HG03520 (cell line): ENCODE measurements around the gene ARHGAP32.

ENCODE experiments used
- ATAC-seq: cut with Tn5 transposase; IDR thresholded peaks from one replicate; pipeline ENCODE4 v1.9.1; 2021; ENCODE audit warnings: mild to moderate bottlenecking, moderate library complexity; ENCODE audit not compliant: unreplicated experiment

The ARHGAP32 gene

DNA sequence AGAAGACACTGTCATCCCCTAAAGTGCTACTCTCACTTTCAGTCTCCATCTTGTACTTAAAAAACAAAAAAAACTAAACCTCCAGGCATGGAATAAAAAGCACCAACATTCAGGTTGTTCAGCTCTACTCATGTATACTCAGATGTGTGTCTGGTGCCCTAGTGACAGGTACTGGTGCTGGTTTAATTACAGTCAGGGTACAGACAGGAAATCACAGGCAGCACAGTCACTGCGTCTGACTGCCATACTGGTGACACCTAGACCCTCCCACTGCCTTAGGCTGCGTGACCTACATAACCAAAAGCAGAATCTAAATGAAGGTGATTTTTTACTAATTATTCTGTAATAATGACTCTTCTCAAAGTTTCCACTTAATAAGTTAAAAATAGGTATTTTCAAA lies at the start of gene ARHGAP32:
Gene ARHGAP32, minus strand, starts transcription at position 176 of the 400 bp plus-strand sequence. Its CDS starts 127 bp downstream, at position 49.
- ATAC-seq: no peak

GRCh38 chr11:129239207-129239606 lies 47.1 kb upstream of the ARHGAP32 start:
- no peak for ATAC-seq

DNA sequence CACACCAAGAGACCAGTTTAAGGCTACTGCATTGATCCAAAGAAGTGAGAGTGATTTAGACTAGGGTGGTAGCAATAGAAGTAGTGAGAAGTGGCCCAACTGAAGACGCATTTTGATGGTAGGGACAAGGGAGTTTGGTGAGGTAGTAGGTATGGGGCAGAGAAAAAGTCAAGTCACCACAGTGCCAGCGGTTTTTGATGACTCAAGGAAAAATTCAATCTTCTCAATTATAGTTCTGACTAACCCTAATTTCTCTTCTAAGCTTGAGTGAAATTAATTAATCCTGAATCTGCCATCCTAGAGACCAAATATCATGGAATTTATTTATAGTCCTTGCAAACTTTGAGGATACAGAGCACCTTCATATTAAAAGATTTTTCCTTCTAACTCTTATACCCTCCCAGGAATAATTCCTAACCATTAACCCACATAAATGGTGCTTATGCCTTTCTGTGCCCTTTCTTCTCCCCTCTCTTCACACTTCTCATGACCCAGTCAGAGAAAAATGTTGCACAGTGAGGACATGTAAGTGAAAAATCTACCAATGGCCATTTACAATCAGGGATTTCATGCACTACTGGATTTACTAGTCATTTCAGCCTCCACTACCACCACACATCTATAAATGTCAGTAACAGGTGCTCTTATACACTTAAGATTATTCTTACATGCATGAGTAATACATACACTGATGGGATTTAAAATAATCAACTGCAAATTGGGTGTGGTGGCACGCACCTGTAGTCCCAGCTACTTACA lies 45.9 kb upstream of the ARHGAP32 start:
- peak; percentile 77 for ATAC-seq

DNA sequence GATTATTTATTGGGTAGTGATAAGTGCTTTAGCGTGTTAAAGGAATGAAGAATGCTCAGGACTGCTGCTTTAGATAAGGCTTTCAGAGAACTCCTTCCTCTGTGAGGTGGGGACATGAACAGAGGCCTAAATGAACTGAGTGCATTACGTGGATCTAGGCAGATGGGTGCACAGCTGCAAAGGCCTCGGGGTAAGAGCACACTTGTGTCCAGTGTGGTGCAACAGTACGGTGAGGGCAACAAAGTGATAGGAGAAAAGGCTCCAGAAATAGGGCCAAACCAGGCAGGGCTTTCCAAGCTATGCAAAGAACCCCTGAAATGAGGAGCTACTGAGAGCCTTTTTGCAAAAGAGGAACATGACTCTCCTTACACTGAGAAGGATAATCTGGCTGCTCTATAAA lies 45.3 kb upstream of the ARHGAP32 start:
- ATAC-seq: no peak

GRCh38 chr11:129236850-129237249 lies 44.7 kb upstream of the ARHGAP32 start:
- no peak for ATAC-seq

GRCh38 chr11:129234978-129235377 lies 42.9 kb upstream of the ARHGAP32 start:
- ATAC-seq: no peak

GRCh38 chr11:129230006-129230405 lies 37.9 kb upstream of the ARHGAP32 start:
- ATAC-seq: no peak

DNA sequence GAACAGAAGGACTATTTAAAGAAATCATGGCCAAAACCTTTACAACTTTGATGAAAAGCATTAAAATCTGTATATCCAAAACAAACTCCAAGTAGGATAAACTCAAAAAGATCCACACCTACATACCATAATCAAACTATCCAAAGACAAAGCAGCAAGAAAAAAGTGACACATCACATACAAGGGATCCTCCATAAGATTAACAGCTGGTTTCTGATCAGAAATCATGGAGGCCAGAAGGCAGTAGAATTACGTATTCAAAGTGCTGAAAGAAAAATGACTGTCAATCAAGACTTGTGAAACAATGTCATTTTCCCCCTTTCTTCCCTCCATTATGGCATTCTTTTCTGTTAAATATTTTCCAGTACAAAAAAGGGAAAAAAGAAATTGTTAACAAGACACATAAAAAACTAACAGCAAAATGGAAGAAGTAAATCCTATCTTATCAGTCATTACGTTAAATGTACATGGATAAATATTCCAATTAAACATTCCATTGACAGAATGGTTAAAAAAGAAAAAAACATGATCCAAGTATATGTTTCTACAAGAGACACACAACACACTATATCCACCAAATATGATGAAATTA lies 34.2 kb upstream of the ARHGAP32 start:
- ATAC-seq: no peak

GRCh38 chr11:129225190-129225589 lies 33.1 kb upstream of the ARHGAP32 start:
- ATAC-seq: no peak

GRCh38 chr11:129224538-129224937 lies 32.4 kb upstream of the ARHGAP32 start:
- ATAC-seq: no peak

GRCh38 chr11:129223701-129224149 lies 31.6 kb upstream of the ARHGAP32 start:
- no peak for ATAC-seq

GRCh38 chr11:129223260-129223659 lies 31.1 kb upstream of the ARHGAP32 start:
- ATAC-seq: no peak

GRCh38 chr11:129222158-129222557 lies 30.0 kb upstream of the ARHGAP32 start:
- ATAC-seq: no peak

- no peak for ATAC-seq
These were observed 23.6 kb upstream of the ARHGAP32 start for GRCh38 chr11:129215506-129216245.

DNA sequence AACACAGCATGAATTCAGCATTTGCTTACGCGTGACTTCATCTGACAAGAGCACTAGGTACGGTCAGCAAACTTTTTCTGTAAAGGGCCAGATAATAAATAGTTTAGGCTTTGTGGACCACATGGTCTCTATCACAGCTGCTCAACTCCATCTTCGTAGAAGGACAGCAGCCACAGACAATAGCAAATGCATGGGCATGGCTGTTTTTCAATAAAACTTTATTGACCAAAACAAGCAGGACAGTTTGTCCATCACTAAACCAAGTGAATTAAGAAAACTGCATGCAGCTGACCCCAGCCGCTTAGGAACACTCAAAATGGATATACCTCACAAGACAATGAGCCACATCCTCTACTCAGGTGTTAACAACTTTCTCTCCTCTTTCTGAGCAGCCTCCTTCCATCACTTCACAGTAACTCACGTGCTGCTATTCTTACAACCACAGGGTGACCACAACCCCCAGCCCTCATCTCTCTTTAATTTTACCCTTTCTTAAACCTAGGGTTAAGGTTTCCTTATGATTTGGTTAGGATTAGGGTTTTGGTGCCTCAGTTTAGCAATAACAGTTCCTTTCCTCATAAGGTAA lies 22.7 kb upstream of the ARHGAP32 start:
- no peak for ATAC-seq

DNA sequence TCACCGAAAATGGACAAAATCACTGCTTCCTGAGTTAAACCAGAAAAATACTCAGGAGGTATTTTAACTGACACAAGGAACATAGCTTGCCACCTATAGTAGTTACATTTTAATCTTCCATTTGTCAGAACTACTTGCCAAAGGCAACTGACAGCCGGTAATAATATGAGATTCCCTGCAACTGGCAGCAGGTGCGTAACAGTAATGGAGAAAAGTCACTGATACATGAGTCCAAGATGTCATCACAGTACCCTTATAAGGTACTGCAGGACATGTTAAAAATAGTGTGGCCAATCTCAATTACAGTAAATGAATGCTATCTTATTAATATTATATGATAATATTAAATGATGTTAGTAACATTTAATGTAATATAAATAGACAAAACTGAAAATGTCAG lies 21.1 kb upstream of the ARHGAP32 start:
- no peak for ATAC-seq

- no peak for ATAC-seq
These were observed 19.3 kb upstream of the ARHGAP32 start for GRCh38 chr11:129211397-129211796.

DNA sequence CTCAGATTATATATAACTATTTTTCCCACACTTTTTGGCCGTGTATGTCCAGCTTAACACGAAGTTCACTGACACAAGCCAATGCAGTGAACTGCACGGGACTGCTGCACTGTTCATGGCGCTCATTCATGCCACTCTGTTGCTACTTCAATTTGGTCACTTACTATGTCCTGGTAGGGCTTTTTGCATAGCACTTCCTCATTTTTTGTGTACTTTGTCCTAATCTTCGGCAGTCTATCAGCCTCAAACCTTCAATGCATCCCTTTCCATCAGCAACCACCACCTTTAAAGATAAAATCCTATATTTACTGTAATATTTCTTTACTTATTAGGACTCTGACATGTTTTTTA lies 18.7 kb upstream of the ARHGAP32 start:
- ATAC-seq: no peak

GRCh38 chr11:129209891-129210830 lies 18.0 kb upstream of the ARHGAP32 start:
- no peak for ATAC-seq

GRCh38 chr11:129208863-129209262 lies 16.7 kb upstream of the ARHGAP32 start:
- ATAC-seq: no peak
